GM18508 (cell line): Measurements from ENCODE around the gene IDUA.

ENCODE experiments used
- ATAC-seq: cut with Tn5 transposase; IDR thresholded peaks from one replicate; pipeline ENCODE4 v1.9.1; 2021; ENCODE audit warnings: moderate number of reproducible peaks; ENCODE audit not compliant: insufficient read depth, unreplicated experiment

IDUA gene

DNA sequence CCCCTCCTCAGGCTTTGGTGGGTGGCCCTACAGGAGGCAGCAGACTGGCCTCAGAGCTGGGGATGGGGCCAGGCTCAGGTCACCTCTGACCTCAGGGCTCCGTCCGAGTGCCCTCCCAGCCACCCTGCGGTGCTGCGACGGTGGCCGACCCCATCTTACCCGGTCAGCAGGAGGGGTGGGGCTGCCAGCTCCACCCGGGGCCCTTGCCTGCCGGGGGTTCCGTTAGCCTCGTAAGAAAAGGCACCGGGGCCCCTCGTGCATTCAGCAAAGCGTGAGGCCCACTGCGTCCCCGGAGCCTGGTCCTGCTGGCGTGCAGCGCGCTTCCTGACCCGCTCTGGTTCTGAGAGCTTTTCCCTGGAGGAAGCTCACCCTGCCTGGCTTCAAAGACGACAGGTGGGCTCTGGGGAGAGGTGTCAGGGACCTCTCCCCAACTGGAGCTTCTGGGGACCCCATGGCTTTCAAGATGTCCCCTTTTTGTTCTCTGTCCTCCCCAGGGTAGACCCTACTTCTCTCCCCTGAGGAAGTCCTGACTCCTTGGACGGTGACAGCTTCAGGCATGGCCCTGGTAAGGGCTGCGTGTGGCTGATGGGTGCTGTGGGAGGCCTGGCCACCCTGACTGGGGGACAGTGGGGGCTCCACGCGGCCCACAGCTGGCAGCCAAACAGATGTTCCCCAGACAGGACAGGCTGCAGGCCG is 40.5 kb downstream of the IDUA start:
- ATAC-seq = no peak

GRCh38 chr4:1027915-1028238 is 41.0 kb downstream of the IDUA start:
- no peak for ATAC-seq

GRCh38 chr4:1028574-1029220 is 41.9 kb downstream of the IDUA start:
- no peak for ATAC-seq

- ATAC-seq = no peak
Observed at GRCh38 chr4:1029529-1029928, 42.7 kb downstream of the IDUA start.

DNA sequence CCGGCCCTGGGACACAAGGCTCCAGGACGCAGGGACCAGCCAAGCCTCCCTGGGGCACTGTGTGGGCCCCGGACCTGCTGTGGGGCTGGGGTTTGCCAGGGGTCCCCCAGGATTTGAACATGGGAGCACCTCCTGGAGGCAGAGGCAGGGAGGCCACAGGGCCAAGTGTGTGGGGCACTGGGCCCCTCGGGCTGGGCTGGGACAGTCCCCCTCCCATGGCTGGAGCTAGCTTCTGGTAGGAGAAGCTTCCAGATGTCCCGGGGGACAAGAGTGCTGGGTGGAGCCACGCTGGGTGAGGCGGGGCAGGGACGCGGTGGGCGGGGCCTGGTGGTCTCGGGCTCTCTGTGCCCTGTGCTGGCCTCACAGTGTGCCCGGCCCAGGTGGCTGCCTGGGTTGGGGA is 43.2 kb downstream of the IDUA start:
- ATAC-seq = no peak

DNA sequence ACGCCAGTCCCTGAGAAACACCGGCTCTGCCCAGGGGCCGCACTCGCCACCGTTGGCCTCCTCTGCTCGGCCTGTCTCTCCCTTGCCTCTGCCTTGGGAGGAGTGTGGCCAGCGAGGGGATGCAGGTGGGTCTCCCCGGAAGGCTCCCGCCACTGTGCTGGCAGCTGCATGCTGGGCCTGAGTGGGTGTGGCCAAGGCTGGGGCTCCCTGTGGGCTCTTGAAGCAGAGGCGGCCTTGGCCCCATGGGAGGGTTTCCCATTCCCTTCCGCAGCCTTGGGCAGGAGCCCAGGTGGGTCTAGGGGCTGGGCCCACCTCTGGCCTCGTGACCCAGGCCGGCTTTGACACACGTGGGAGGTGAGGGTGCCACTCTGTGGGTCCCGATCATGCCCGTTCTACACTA is 43.7 kb downstream of the IDUA start:
- no peak for ATAC-seq

DNA sequence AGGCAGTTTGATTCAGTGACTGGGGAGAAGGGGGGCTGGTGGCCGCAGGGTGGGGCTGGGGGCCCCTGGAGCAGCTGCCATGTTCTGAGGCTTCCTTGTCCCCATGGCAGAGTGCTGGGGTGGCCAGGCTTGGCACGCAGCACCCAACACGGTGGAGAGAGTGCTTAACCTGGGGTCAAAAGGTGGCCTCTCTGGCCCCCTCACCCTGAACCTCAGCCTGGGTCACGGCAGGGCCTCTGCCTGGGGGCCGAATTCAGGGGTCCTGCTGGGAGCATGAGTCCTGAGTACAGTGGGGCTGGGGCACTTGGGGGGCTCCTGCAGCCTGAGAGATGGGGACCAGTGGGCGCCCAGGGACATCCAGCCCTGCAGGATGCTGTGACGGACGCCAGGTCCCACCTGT is 44.5 kb downstream of the IDUA start:
- no peak for ATAC-seq

- ATAC-seq = no peak
Observed at GRCh38 chr4:1031956-1032795, 45.3 kb downstream of the IDUA start.

DNA sequence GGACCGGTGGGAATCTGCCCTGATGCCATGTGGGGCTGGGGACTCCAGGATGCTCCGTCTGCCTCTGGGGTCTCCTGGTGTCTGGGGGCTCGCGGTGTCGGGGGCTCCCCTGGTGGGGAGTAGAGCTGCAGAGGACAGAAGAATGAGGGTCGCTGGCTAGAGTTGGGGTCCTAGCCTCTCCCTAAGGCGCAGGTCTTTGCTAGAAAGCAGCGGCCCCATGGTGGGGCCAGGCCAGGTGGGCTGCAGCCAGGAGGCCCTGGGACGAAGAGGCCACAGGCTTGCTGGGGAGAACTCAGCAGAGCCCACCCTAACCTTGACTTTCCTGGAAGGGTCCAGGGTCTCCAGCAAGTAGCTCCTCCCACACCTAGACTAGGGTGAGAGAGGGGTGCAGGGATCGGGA is 46.0 kb downstream of the IDUA start:
- no peak for ATAC-seq

GRCh38 chr4:1033840-1034551 is 47.2 kb downstream of the IDUA start:
- no peak for ATAC-seq

- no peak for ATAC-seq
Observed at GRCh38 chr4:1035510-1035909, 48.7 kb downstream of the IDUA start.

- no peak for ATAC-seq
Observed at GRCh38 chr4:1036095-1036494, 49.3 kb downstream of the IDUA start.

- no peak for ATAC-seq
Observed at GRCh38 chr4:1036976-1037810, 50.3 kb downstream of the IDUA start.

DNA sequence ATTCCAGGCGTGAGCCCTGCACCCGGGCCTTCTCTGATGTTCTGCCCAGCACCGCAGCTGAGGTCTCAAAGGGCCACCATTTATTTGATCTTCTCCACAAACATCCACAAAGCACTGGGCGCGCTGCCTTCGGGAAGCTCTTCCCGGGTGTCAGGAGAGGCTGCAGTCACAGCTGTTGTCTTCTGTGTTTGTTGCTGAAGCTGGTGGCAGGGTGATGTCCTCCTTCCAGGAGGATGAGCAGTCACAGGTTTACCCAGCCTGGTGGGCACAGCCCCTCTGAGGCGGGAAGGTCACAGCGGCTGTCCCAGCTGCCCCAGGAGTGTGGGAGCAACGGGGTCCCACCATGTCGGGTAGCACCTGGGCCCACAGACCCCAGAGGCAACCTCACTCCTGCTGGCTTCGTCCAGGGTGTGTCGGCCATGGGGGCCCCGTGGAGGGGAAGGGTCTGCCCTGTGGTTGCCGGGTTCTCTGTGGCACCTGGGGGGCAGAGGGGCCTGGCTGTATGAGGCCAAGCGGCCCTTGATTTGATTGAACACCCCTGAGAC is 52.2 kb downstream of the IDUA start:
- no peak for ATAC-seq

- ATAC-seq = no peak
Observed at GRCh38 chr4:1039493-1040343, 52.9 kb downstream of the IDUA start.

DNA sequence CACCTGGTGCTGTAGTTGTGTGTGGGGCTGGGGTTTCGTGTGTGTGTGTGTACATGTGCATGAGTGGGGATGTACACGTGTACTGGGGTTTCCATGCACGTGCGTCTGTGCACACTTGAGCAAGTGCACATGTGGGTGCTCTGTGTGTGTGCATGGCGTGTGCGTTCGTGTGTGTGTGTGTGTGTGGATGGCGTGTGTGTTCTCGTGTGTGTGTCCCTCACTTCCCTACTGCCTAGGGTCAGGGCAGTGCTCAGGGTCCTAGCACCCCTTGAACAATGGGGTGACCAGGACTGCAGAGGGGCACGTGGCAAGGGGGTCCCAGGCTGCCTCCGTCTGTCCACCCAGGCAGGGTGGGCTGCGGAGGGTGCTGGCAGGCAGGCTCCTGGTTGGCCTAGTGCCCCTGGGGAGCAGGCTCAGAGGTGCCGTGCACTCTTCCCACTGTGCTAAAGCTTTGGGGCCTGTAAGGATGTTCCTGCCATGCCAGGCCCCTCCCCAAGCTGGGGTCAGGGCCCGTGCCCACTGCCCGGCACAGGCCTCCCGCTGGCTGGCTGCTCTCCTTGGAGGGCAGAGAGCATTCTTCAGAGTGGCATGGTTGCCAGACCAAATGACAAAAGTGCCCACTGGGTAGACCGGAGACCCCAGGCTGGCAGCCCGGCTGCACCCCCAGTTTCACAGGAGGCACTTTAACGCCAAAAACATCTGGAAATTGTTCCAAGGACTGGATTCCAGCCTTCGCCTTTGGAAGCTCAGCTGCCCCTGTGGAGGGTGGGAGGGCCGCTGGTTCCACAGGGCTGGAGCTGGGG is 53.7 kb downstream of the IDUA start:
- no peak for ATAC-seq

DNA sequence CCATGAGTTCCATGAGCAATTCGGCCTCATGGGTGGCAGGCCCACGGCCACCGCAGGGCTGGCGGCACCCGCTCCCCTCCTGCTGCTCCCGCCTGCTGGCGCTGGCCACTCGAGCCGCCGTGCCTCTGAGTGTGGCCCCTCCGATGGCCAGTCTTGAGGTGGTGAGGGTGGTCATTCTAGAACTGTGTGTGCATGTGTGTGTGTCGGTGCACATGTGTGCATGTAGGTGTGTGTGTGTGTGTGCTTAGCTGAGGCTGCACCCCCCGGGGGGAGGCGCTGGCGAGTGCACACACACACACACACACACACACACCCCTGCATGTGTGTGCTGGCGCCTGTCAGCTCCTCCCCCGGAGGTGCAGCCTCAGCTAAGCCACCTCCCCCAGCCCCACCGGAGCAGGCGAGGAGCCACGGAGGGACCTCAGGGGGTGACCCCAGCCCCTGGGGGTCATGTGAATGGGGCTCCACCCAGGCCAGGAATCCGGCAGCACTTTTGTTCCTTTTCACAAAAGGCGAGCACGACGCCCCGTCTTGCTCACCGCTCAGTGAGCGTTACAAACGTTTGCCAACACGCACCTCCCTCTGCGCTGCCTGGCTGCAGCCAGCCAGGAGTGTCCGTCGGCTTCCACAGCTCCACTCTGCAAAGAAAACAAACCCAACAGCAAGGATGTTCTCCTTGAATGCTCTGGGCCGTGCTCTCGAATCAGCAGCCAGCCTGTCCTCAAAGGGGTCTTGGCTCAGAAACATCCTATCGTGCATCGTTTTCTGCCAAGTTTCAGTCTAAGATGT is 54.5 kb downstream of the IDUA start:
- no peak for ATAC-seq
